PC-9 (cell line): ENCODE data around the gene MAL. TPM values are rescaled to one million over a fixed set of nuclear protein-coding genes. Genes with fewer than 3 reads are reported as not detected.
A peak's percentile ranks its signal among the peaks of the same experiment; 100 is the strongest.

Experiments
- Bru-seq: library from RNA; stranded (reverse); fragments of 400-500 nt; gene quantifications from one replicate; lab custom pipeline; 2021; lab: Mats Ljungman, UMichigan
- BruChase-seq, 2 experiments: library from RNA; stranded (reverse); fragments of 400-500 nt; gene quantifications; one replicate each; lab custom pipeline; 2021; lab: Mats Ljungman, UMichigan
- BruUV-seq: library from RNA; stranded (reverse); fragments of 400-500 nt; replicated peaks from 2 replicates; lab custom pipeline; 2021; lab: Mats Ljungman, UMichigan
- CTCF ChIA-PET: fragments of 300-600 bp; sonication (Branson Sonifier 250); formaldehyde crosslinking; loops from one replicate; lab custom pipeline; 2022; ENCODE audit warnings: antibody characterized with exemption; lab: Charles Lee
- POLR2A ChIA-PET: fragments of 300-600 bp; sonication (Branson Sonifier 250); formaldehyde crosslinking; loops from one replicate; lab custom pipeline; 2022; ENCODE audit warnings: antibody characterized with exemption; ENCODE audit not compliant: unreplicated experiment; lab: Charles Lee
- DNase-seq, 2 experiments: peaks; one replicate each; pipeline versions ENCODE4 v3.0.0 to v3.0.0-alpha.2; 2015 to 2022; ENCODE audit warnings: mixed read lengths in 1 of 2
- H2AFZ ChIP-seq: fragments of 200-600 bp; sonication (generic); 2 replicates; pipeline ENCODE4 v1.8.1; 2017; ENCODE audit warnings: antibody characterized with exemption
- H3F3A ChIP-seq: fragments of 200-600 bp; sonication (generic); 2 replicates; pipeline ENCODE4 v1.8.1; 2017; ENCODE audit warnings: antibody characterized with exemption, mild to moderate bottlenecking, low read depth; ENCODE audit not compliant: insufficient read depth
- H3K27ac ChIP-seq: fragments of 200-600 bp; sonication (generic); 2 replicates; pipeline ENCODE4 v1.6.1; 2016; ENCODE audit warnings: mixed run types
- H3K27me3 ChIP-seq: fragments of 200-600 bp; sonication (generic); 2 replicates; pipeline ENCODE4 v1.6.1; 2016; ENCODE audit warnings: low read depth, mixed run types; ENCODE audit not compliant: insufficient read depth
- H3K36me3 ChIP-seq: fragments of 200-600 bp; sonication (generic); 2 replicates; pipeline ENCODE4 v1.6.1; 2016; ENCODE audit warnings: low read depth, mixed run types
- H3K4me1 ChIP-seq: fragments of 200-600 bp; sonication (generic); replicated peaks from 2 replicates; pipeline ENCODE4 v1.6.1; 2016; ENCODE audit warnings: mixed run types; ENCODE audit not compliant: insufficient read depth
- H3K4me2 ChIP-seq: fragments of 200-600 bp; sonication (generic); 2 replicates; pipeline ENCODE4 v1.6.1; 2017; ENCODE audit warnings: mixed run types
- H3K4me3 ChIP-seq: fragments of 200-600 bp; sonication (generic); 2 replicates; pipeline ENCODE4 v1.6.1; 2016; ENCODE audit warnings: mixed run types
- H3K79me2 ChIP-seq: fragments of 200-600 bp; sonication (generic); 2 replicates; pipeline ENCODE4 v1.6.1; 2017; ENCODE audit warnings: low read depth, mixed run types
- H3K9me2 ChIP-seq: fragments of 200-600 bp; sonication (generic); 2 replicates; pipeline ENCODE4 v1.8.1; 2017; ENCODE audit warnings: mild to moderate bottlenecking; ENCODE audit not compliant: insufficient read depth
- H3K9me3 ChIP-seq: fragments of 200-600 bp; sonication (generic); 2 replicates; pipeline ENCODE4 v1.8.1; 2016; ENCODE audit warnings: low read depth; ENCODE audit not compliant: insufficient read depth
- H4K20me1 ChIP-seq: fragments of 200-600 bp; sonication (generic); 2 replicates; pipeline ENCODE4 v1.8.1; 2017; ENCODE audit not compliant: insufficient read depth
- CTCF ChIP-seq: fragments of 200-600 bp; sonication (generic); conservative IDR thresholded peaks from 2 replicates; pipeline ENCODE4 v1.6.1; 2017; ENCODE audit warnings: mixed run types, antibody characterized with exemption, mild to moderate bottlenecking, moderate library complexity
- EZH2 ChIP-seq: fragments of 200-600 bp; sonication (generic); IDR thresholded peaks from 2 replicates; pipeline ENCODE4 v1.8.0; 2017; ENCODE audit warnings: antibody characterized with exemption, low read depth
- intact Hi-C: fragments of 100-400 bp; cut with micrococcal nuclease; formaldehyde crosslinking; loops from one replicate; pipeline ENCODE4 v1.10.0; 2022; ENCODE audit not compliant: unreplicated experiment
- long read RNA-seq: library from polyadenylated mRNA; stranded (forward); transcript quantifications from one replicate; pipeline ENCODE4 v2.0.0, GENCODE V29; 2022
- total RNA-seq: library from RNA; stranded (reverse); gene quantifications from 2 replicates; pipeline ENCODE4 v1.2.3, GENCODE V29; 2021

Gene MAL
- 146 and 171 TPM in 2 replicates for total RNA-seq
- percentile 70 among the genes with signal in this experiment for Bru-seq, nascent RNA
- BruChase-seq, experiment 1, labeled RNA remaining after a 2-hour chase: percentile 71 among the genes with signal in this experiment
- BruChase-seq, experiment 2, labeled RNA remaining after a 6-hour chase: percentile 81 among the genes with signal in this experiment
- long read RNA-seq, transcript MAL-201 (4 exons, 1,112 nt): major isoform, 126 of 195 reads
- long read RNA-seq, partial matches to known transcripts: 2 of 195 reads
- long read RNA-seq, other reads (novel, unspliced or antisense): 66 of 195 reads

GRCh38 chr2:95025406-95026319 is at the start of gene MAL:
TSS of gene MAL (plus strand) at chr2:95025708. CDS start at chr2:95025793, 85 bp downstream.
- Histone ChIP-seq H3F3A (peaks cover 70% of the 10 kb centered on the region), H3K4me3 (peak within 1 kb of the TSS; percentile 94), H3K4me1 (peaks cover 86% of the 10 kb centered on the region), H3K9me2 (no peaks in the 10 kb centered on the region), H3K79me2 (peaks cover 78% of the 10 kb centered on the region), H2AFZ (peak within 1 kb of the TSS; percentile 83), H3K4me2 (peak within 1 kb of the TSS; percentile 97), H4K20me1 (peaks cover 4% of the 10 kb centered on the region), H3K9me3 (no peaks in the 10 kb centered on the region), H3K36me3 (peaks cover 10% of the 10 kb centered on the region), H3K27ac (peak within 1 kb of the TSS; percentile 99), H3K27me3 (no peaks in the 10 kb centered on the region)
- intact Hi-C loops: loop anchor here (1.0 kb wide), 2 partner anchors 27 to 35 kb away; no protein-coding TSS in a partner anchor
- peak; percentile 75 to 78 for DNase-seq
- ChIA-PET POLR2A (interaction anchor here (0.6 to 0.8 kb wide), 3 partner anchors 27 to 55 kb away, joined by 3 to 4 read pairs (median 3); no protein-coding TSS in a partner anchor), CTCF (interaction anchor here (1.0 to 1.1 kb wide), 3 partner anchors 27 to 42 kb away, joined by 3 to 15 read pairs (median 3); no protein-coding TSS in a partner anchor)
- TF ChIP-seq CTCF (0 out of 2 replicates have a peak, but pooled peaks have one; percentile 9), EZH2 (no peak)
- no TSS peak for BruUV-seq

GRCh38 chr2:94977826-94978225 is 47.7 kb upstream of the MAL start:
- no peak for DNase-seq
- no TSS peak for BruUV-seq
- Histone ChIP-seq H3K4me1 (peaks cover 8% of the 10 kb centered on the region; the same call in 1 of the 2 replicates), H3K27ac (no peak overlapping the region), H3K79me2 (no peaks in the 10 kb centered on the region), H4K20me1 (no peaks in the 10 kb centered on the region), H3K27me3 (peaks cover 16% of the 10 kb centered on the region), H3K9me2 (no peaks in the 10 kb centered on the region), H2AFZ (no peak overlapping the region), H3F3A (no peaks in the 10 kb centered on the region), H3K36me3 (no peaks in the 10 kb centered on the region), H3K9me3 (no peaks in the 10 kb centered on the region), H3K4me3 (no peak overlapping the region), H3K4me2 (no peak overlapping the region)
- ChIA-PET POLR2A (no interaction called here), CTCF (no interaction called here)
- no peak for TF ChIP-seq EZH2
- TF ChIP-seq CTCF: no peak
- intact Hi-C loops: no loop called here

- ChIA-PET POLR2A (no interaction called here), CTCF (no interaction called here)
- Histone ChIP-seq H3K27me3 (peaks cover 10% of the 10 kb centered on the region; the same call in 1 of the 2 replicates), H3K4me1 (peaks cover 14% of the 10 kb centered on the region; the same call in 1 of the 2 replicates), H3F3A (no peaks in the 10 kb centered on the region), H3K4me2 (no peak overlapping the region), H4K20me1 (no peaks in the 10 kb centered on the region), H3K9me3 (no peaks in the 10 kb centered on the region), H3K79me2 (no peaks in the 10 kb centered on the region), H2AFZ (no peak overlapping the region), H3K36me3 (no peaks in the 10 kb centered on the region), H3K27ac (no peak overlapping the region), H3K9me2 (no peaks in the 10 kb centered on the region), H3K4me3 (no peak overlapping the region)
- TF ChIP-seq CTCF: no peak
- no peak for TF ChIP-seq EZH2
- no TSS peak for BruUV-seq
- intact Hi-C loops: no loop called here
- no peak for DNase-seq
Observed at GRCh38 chr2:94978917-94979316, 46.6 kb upstream of the MAL start.
